H9 (cell line): ENCODE data around the gene RIPPLY3. TPM values are rescaled to one million over a fixed set of nuclear protein-coding genes. Genes with fewer than 3 reads are reported as not detected.

ENCODE experiments used
- DNase-seq: peaks from one replicate; pipeline ENCODE4 v3.0.0-alpha.2; 2017
- H2AFZ ChIP-seq: one replicate; pipeline ENCODE4 v1.6.1; 2013; ENCODE audit warnings: mild to moderate bottlenecking, low read length, control low read depth, moderate library complexity
- H2AK5ac ChIP-seq: 2 replicates; pipeline ENCODE4 v1.6.1; 2013; ENCODE audit warnings: low read length, control low read depth, mixed read lengths; ENCODE audit not compliant: insufficient read length
- H2BK120ac ChIP-seq: one replicate; pipeline ENCODE4 v1.6.1; 2013; ENCODE audit warnings: low read depth, mild to moderate bottlenecking, low read length, control low read depth, inconsistent platforms; ENCODE audit not compliant: poor library complexity, severe bottlenecking
- H2BK12ac ChIP-seq: 2 replicates; pipeline ENCODE4 v1.6.1; 2013; ENCODE audit warnings: low read length, control low read depth, mixed read lengths, low read depth; ENCODE audit not compliant: insufficient read length
- H2BK15ac ChIP-seq: 2 replicates; pipeline ENCODE4 v1.6.1; 2013; ENCODE audit warnings: low read depth, low read length, control low read depth
- H2BK20ac ChIP-seq: one replicate; pipeline ENCODE4 v1.6.1; 2013; ENCODE audit warnings: low read depth, mild to moderate bottlenecking, low read length, control low read depth, inconsistent platforms; ENCODE audit not compliant: poor library complexity, severe bottlenecking
- H2BK5ac ChIP-seq: 2 replicates; pipeline ENCODE4 v1.6.1; 2013; ENCODE audit warnings: low read length, control low read depth, mixed read lengths; ENCODE audit not compliant: insufficient read length
- H3K14ac ChIP-seq: 2 replicates; pipeline ENCODE4 v1.6.1; 2013; ENCODE audit warnings: low read length, control low read depth; ENCODE audit not compliant: insufficient read depth
- H3K18ac ChIP-seq: 2 replicates; pipeline ENCODE4 v1.6.1; 2013; ENCODE audit warnings: low read depth, mild to moderate bottlenecking, mixed read lengths, low read length, control low read depth; ENCODE audit not compliant: insufficient read length
- H3K23ac ChIP-seq: 2 replicates; pipeline ENCODE4 v1.6.1; 2013; ENCODE audit warnings: low read length, control low read depth, mixed read lengths, low read depth; ENCODE audit not compliant: insufficient read length
- H3K23me2 ChIP-seq: 2 replicates; pipeline ENCODE4 v1.6.1; 2013; ENCODE audit warnings: low read depth, mild to moderate bottlenecking, mixed read lengths, low read length, control low read depth; ENCODE audit not compliant: insufficient read length, poor library complexity, severe bottlenecking
- H3K27ac ChIP-seq: 2 replicates; pipeline ENCODE4 v1.5.1; 2013; ENCODE audit warnings: low read length, control low read depth, mixed read lengths, low read depth; ENCODE audit not compliant: insufficient read length
- H3K27me3 ChIP-seq: 2 replicates; pipeline ENCODE4 v1.6.1; 2013; ENCODE audit warnings: low read length, control low read depth, inconsistent platforms; ENCODE audit not compliant: insufficient read depth
- H3K4ac ChIP-seq: 2 replicates; pipeline ENCODE4 v1.6.1; 2013; ENCODE audit warnings: low read depth, mild to moderate bottlenecking, control low read depth, inconsistent platforms, low read length, moderate library complexity
- H3K4me1 ChIP-seq: 2 replicates; pipeline ENCODE4 v1.6.1; 2013; ENCODE audit warnings: low read length, control low read depth, inconsistent platforms; ENCODE audit not compliant: insufficient read depth
- H3K4me2 ChIP-seq: 2 replicates; pipeline ENCODE4 v1.6.1; 2013; ENCODE audit warnings: low read length, control low read depth, mixed read lengths; ENCODE audit not compliant: insufficient read length, insufficient read depth
- H3K56ac ChIP-seq: 2 replicates; pipeline ENCODE4 v1.6.1; 2013; ENCODE audit warnings: low read depth, mild to moderate bottlenecking, mixed read lengths, low read length, control low read depth; ENCODE audit not compliant: insufficient read length
- H3K79me1 ChIP-seq: 2 replicates; pipeline ENCODE4 v1.6.1; 2013; ENCODE audit warnings: low read depth, mild to moderate bottlenecking, moderate library complexity, low read length, control low read depth, inconsistent platforms; ENCODE audit not compliant: insufficient read depth, poor library complexity, severe bottlenecking
- H3K79me2 ChIP-seq: 2 replicates; pipeline ENCODE4 v1.6.1; 2013; ENCODE audit warnings: low read length, control low read depth, inconsistent platforms; ENCODE audit not compliant: insufficient read depth
- H3K9ac ChIP-seq: 2 replicates; pipeline ENCODE4 v1.6.1; 2013; ENCODE audit warnings: low read length, control low read depth, mixed read lengths; ENCODE audit not compliant: insufficient read length; ENCODE audit errors: extremely low read depth
- H3K9me3 ChIP-seq: one replicate; pipeline ENCODE4 v1.6.1; 2013; ENCODE audit warnings: low read depth, low read length, inconsistent platforms; ENCODE audit not compliant: control insufficient read depth
- H3T11ph ChIP-seq: one replicate; pipeline ENCODE4 v1.6.1; 2013; ENCODE audit warnings: mild to moderate bottlenecking, low read length, control low read depth, inconsistent platforms
- H4K20me1 ChIP-seq: one replicate; pipeline ENCODE4 v1.6.1; 2013; ENCODE audit not compliant: control insufficient read depth, insufficient read length, insufficient read depth
- H4K5ac ChIP-seq: 2 replicates; pipeline ENCODE4 v1.6.1; 2013; ENCODE audit warnings: low read depth, mild to moderate bottlenecking, mixed read lengths, low read length, control low read depth; ENCODE audit not compliant: insufficient read length
- H4K8ac ChIP-seq: replicated peaks from 2 replicates; pipeline ENCODE4 v1.6.1; 2013; ENCODE audit warnings: low read length, control low read depth, mixed read lengths, low read depth; ENCODE audit not compliant: insufficient read length
- H4K91ac ChIP-seq: 2 replicates; pipeline ENCODE4 v1.6.1; 2013; ENCODE audit warnings: low read depth, mild to moderate bottlenecking, moderate library complexity, mixed read lengths, low read length, control low read depth; ENCODE audit not compliant: insufficient read length
- H3K27ac Mint-ChIP-seq, 3 experiments: 2 replicates in 2 of 3; 3 replicates in 1 of 3; pipeline ENCODE4 v1.8.0; 2020 to 2021; ENCODE audit warnings: mixed read lengths in 3 of 3, mild to moderate bottlenecking in 1 of 3, moderate library complexity in 1 of 3
- H3K27me3 Mint-ChIP-seq: 2 replicates; pipeline ENCODE4 v1.8.0; 2021; ENCODE audit warnings: low read depth, mild to moderate bottlenecking, moderate library complexity, mixed read lengths
- H3K36me3 Mint-ChIP-seq, 3 experiments: 2 replicates in 2 of 3; 3 replicates in 1 of 3; pipeline ENCODE4 v1.8.0; 2020 to 2021; ENCODE audit warnings: low read depth in 3 of 3, mixed read lengths in 3 of 3; ENCODE audit not compliant: insufficient read depth in 1 of 3
- H3K4me1 Mint-ChIP-seq, 2 experiments: 2 replicates each; pipeline ENCODE4 v1.8.0; 2020; ENCODE audit warnings: mixed read lengths in 2 of 2
- H3K4me3 Mint-ChIP-seq, 2 experiments: 2 replicates in 1 of 2; 3 replicates in 1 of 2; pipeline ENCODE4 v1.8.0; 2020 to 2021; ENCODE audit warnings: mild to moderate bottlenecking in 2 of 2, mixed read lengths in 2 of 2, moderate library complexity in 1 of 2
- H3K9me3 Mint-ChIP-seq, 2 experiments: 2 replicates in 1 of 2; 3 replicates in 1 of 2; pipeline ENCODE4 v1.8.0; 2020; ENCODE audit warnings: mild to moderate bottlenecking in 2 of 2, mixed read lengths in 2 of 2, moderate library complexity in 1 of 2
- whole genome bisulfite sequencing: extraction: QIAGEN DNeasy Blood & Tissue Kit; methylation state at CpG from one replicate; pipeline ENCODE4 v1.1.7; 2013; ENCODE audit warnings: missing lambda C conversion rate, low lambda C conversion rate, mixed read lengths; ENCODE audit not compliant: insufficient read length; ENCODE audit errors: extremely low coverage; 5-methylcytosine and 5-hydroxymethylcytosine counted together
- total RNA-seq: library from RNA; stranded (reverse); gene quantifications from 2 replicates; pipeline ENCODE4 v1.2.1, GENCODE V29; 2021
- TF ChIP-seq, protein P1 (sequence below): fragments of 200-600 bp; sonication (generic); conservative IDR thresholded peaks from 3 replicates; pipeline ENCODE4 v1.8.0; 2021; ENCODE audit warnings: antibody characterized with exemption, mild to moderate bottlenecking

Gene RIPPLY3
- total RNA-seq, 1 experiment from 2014 or later = 1.9 TPM

DNA sequence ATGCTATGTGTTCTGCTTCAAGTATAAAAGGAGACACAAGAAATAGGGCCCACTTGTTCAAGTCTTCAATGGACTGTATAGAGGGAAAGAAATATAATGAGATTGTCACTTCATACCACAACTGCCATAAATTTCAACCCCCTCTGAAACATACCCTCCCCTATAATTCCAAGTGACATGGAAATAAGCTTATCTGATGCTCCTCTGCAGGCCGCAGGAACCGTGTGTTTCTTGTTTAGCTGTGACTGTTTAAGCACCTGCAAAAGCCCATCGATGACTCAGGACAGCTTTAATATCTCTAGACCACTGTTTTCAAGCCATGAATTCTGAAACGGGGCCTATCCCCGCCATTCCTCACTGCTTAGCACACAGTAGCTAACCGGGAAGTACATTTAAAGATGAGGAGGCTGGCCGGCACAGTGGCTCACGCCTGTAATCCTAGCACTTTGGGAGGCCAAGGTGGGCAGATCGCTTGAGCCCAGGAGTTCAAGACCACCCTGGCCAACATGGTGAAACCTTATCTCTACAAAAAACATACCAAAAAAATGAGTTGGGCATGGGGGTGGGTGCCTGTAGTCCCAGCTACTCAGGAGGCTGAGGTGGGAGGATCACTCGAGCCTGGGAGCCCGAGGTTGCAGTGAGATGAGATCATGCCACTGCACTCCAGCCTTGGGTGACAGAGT is 44.3 kb upstream of the RIPPLY3 start:
- Histone ChIP-seq H2BK20ac (no peak overlapping the region), H4K20me1 (no peaks in the 10 kb centered on the region), H2AFZ (no peak overlapping the region), H3K14ac (no peak overlapping the region), H3K27ac (no peak overlapping the region), H3K4me1 (no peaks in the 10 kb centered on the region; the same call in 1 of the 2 replicates), H2BK5ac (no peak overlapping the region), H3T11ph (no peak overlapping the region), H3K23ac (no peak overlapping the region), H2BK12ac (no peak overlapping the region), H4K91ac (no peak overlapping the region), H3K9ac (no peak overlapping the region), H3K56ac (no peak overlapping the region), H3K18ac (no peak overlapping the region), H3K79me2 (no peaks in the 10 kb centered on the region), H3K9me3 (no peaks in the 10 kb centered on the region), H2AK5ac (no peak overlapping the region), H3K4me2 (no peak overlapping the region), H2BK15ac (no peak overlapping the region), H3K4ac (no peak overlapping the region), H3K23me2 (peaks cover 3% of the 10 kb centered on the region), H2BK120ac (no peak overlapping the region), H4K8ac (no peak overlapping the region), H4K5ac (no peak overlapping the region), H3K27me3 (no peaks in the 10 kb centered on the region), H3K79me1 (no peaks in the 10 kb centered on the region)
- H3K4me1 Mint-ChIP-seq = peaks cover 17 to 18% of the 10 kb centered on the region in 2 experiments
- H3K27me3 Mint-ChIP-seq = no peaks in the 10 kb centered on the region
- H3K36me3 Mint-ChIP-seq = peaks cover under 1 to 5% (median 1%) of the 10 kb centered on the region in 3 experiments; a peak in 6 of 7 replicates
- no peak overlapping the region for H3K27ac Mint-ChIP-seq
- TF ChIP-seq, protein P1, sequence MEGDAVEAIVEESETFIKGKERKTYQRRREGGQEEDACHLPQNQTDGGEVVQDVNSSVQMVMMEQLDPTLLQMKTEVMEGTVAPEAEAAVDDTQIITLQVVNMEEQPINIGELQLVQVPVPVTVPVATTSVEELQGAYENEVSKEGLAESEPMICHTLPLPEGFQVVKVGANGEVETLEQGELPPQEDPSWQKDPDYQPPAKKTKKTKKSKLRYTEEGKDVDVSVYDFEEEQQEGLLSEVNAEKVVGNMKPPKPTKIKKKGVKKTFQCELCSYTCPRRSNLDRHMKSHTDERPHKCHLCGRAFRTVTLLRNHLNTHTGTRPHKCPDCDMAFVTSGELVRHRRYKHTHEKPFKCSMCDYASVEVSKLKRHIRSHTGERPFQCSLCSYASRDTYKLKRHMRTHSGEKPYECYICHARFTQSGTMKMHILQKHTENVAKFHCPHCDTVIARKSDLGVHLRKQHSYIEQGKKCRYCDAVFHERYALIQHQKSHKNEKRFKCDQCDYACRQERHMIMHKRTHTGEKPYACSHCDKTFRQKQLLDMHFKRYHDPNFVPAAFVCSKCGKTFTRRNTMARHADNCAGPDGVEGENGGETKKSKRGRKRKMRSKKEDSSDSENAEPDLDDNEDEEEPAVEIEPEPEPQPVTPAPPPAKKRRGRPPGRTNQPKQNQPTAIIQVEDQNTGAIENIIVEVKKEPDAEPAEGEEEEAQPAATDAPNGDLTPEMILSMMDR = no peak
- H3K9me3 Mint-ChIP-seq = no peaks in the 10 kb centered on the region
- no peak for DNase-seq
- no peak overlapping the region for H3K4me3 Mint-ChIP-seq
- no CpG with 5 or more reads among the region's 11 CpGs for WGBS
